K562 (cell line): Measurements from ENCODE around the gene PEX11B. TPM values are rescaled to one million over a fixed set of nuclear protein-coding genes. Genes with fewer than 3 reads are reported as not detected.

Experiments
- CBX3 ChIP-seq, 2 experiments: IDR thresholded peaks; 1 replicate in 1 of 2; 2 replicates in 1 of 2; pipeline ENCODE4 v1.6.1; 2012; ENCODE audit warnings: inconsistent platforms in 2 of 2, low read length in 2 of 2, borderline replicate concordance in 1 of 2, control low read depth in 1 of 2
- CREB5 ChIP-seq: fragments of 250-450 bp; sonication (Bioruptor Pico); IDR thresholded peaks from 2 replicates; pipeline ENCODE4 v1.5.0; 2020; ENCODE audit warnings: mild to moderate bottlenecking
- CTCFL ChIP-seq: IDR thresholded peaks from 2 replicates; pipeline ENCODE4 v1.6.1; 2011; ENCODE audit warnings: borderline replicate concordance, low read depth, mild to moderate bottlenecking, moderate library complexity, low read length; ENCODE audit not compliant: insufficient read depth, poor library complexity, severe bottlenecking
- ETV1 ChIP-seq: fragments of 450-650 bp; conservative IDR thresholded peaks from 2 replicates; pipeline ENCODE4 v1.6.1; 2016; ENCODE audit warnings: missing genetic modification characterization, control low read depth, low read depth, missing compliant biosample characterization
- FOXK2 ChIP-seq, 2 experiments: fragments of 450-650 bp; IDR thresholded peaks in 1 of 2; conservative IDR thresholded peaks in 1 of 2; 2 replicates each; pipeline ENCODE4 v1.6.1; 2016; ENCODE audit warnings: low read depth in 2 of 2, mild to moderate bottlenecking in 1 of 2
- KLF13 ChIP-seq: fragments of 450-650 bp; IDR thresholded peaks from 2 replicates; pipeline ENCODE4 v1.6.1; 2016; ENCODE audit warnings: missing genetic modification characterization, low read depth, mild to moderate bottlenecking, missing compliant biosample characterization, moderate library complexity, borderline replicate concordance
- MBD2 ChIP-seq: sonication (generic); IDR thresholded peaks from 2 replicates; pipeline ENCODE4 v1.6.1; 2016; ENCODE audit warnings: low read depth, borderline replicate concordance
- POLR2AphosphoS2 ChIP-seq: IDR thresholded peaks from 2 replicates; pipeline ENCODE4 v1.6.1; 2012; ENCODE audit warnings: low read length, improper control_type of control experiment
- POLR2AphosphoS5 ChIP-seq: IDR thresholded peaks from 2 replicates; pipeline ENCODE4 v1.6.1; 2011; ENCODE audit warnings: mild to moderate bottlenecking, low read depth, low read length, moderate library complexity; ENCODE audit not compliant: control insufficient read depth, insufficient read depth
- SPI1 ChIP-seq: IDR thresholded peaks from 2 replicates; pipeline ENCODE4 v1.6.1; 2011; ENCODE audit warnings: low read depth, low read length, control low read depth, borderline replicate concordance
- TAF1 ChIP-seq: IDR thresholded peaks from 2 replicates; pipeline ENCODE4 v1.6.1; 2011; ENCODE audit warnings: mild to moderate bottlenecking, low read length, moderate library complexity; ENCODE audit not compliant: insufficient read depth, control insufficient read depth, severe bottlenecking; ENCODE audit errors: extremely low read depth
- TEAD2 ChIP-seq: fragments of 450-650 bp; IDR thresholded peaks from 2 replicates; pipeline ENCODE4 v1.6.1; 2016; ENCODE audit warnings: missing genetic modification characterization, control low read depth, missing compliant biosample characterization
- USF1 ChIP-seq: sonication (generic); formaldehyde crosslinking; IDR thresholded peaks from 2 replicates; pipeline ENCODE4 v1.9.0; 2022; ENCODE audit warnings: mild to moderate bottlenecking, missing genetic modification reagents
- ZFX ChIP-seq: sonication (generic); formaldehyde crosslinking; IDR thresholded peaks from 2 replicates; pipeline ENCODE4 v1.8.0; 2022; ENCODE audit warnings: mild to moderate bottlenecking, missing genetic modification reagents, moderate library complexity
- ZNF639 ChIP-seq, 2 experiments: fragments of 200-800 bp in 1 of 2; sonication (Bioruptor generic) in 1 of 2; sonication (generic) in 1 of 2; formaldehyde crosslinking in 1 of 2; IDR thresholded peaks in 1 of 2; conservative IDR thresholded peaks in 1 of 2; 2 replicates each; pipeline versions ENCODE4 v1.5.0 to v1.6.1; 2016 to 2020; ENCODE audit warnings: missing compliant biosample characterization in 1 of 2, missing genetic modification characterization in 1 of 2, missing genetic modification reagents in 1 of 2
- ZNF740 ChIP-seq, 3 experiments: fragments of 200-800 bp in 1 of 3; sonication (Bioruptor generic) in 1 of 3; sonication (generic) in 1 of 3; formaldehyde crosslinking in 1 of 3; IDR thresholded peaks; 2 replicates each; pipeline versions ENCODE4 v1.6.1 to v1.8.0; 2016 to 2022; ENCODE audit warnings: mild to moderate bottlenecking in 2 of 3, missing compliant biosample characterization in 2 of 3, missing genetic modification characterization in 2 of 3, missing genetic modification reagents in 1 of 3
- ZNF780A ChIP-seq: fragments of 250-450 bp; sonication (Bioruptor Pico); IDR thresholded peaks from 2 replicates; pipeline ENCODE4 v1.5.0; 2021; ENCODE audit warnings: mild to moderate bottlenecking
- ZNF79 ChIP-seq: fragments of 250-450 bp; sonication (Bioruptor Pico); IDR thresholded peaks from 2 replicates; pipeline ENCODE4 v1.4.0; 2020; ENCODE audit warnings: low read depth, mild to moderate bottlenecking, moderate library complexity
- polyA plus RNA-seq, 8 experiments: library from polyadenylated mRNA; depleted of rRNA in 4 of 8; stranded (reverse) in 5 of 8; unstranded in 3 of 8; fragments of >200 nt; fragmentation: Nextera tagmentation in 2 of 8; fragmentation: Illumina TruSeq in 1 of 8; extraction: Ambion mirVana in 2 of 8; extraction: Trizol in 1 of 8; gene quantifications; 2 replicates each; pipeline versions ENCODE4 v1.2.1 to v1.2.3, GENCODE V29; 2011 to 2014; ENCODE audit warnings: inconsistent platforms in 1 of 8, missing spikeins in 1 of 8
- total RNA-seq, 7 experiments: library from RNA; depleted of rRNA in 6 of 7; stranded (reverse); fragments of >200 nt in 6 of 7; fragmentation: Illumina TruSeq in 2 of 7; extraction: Trizol in 2 of 7; gene quantifications; 2 replicates each; pipeline versions ENCODE4 v1.2.1 to v1.2.3, GENCODE V29; 2011 to 2021; ENCODE audit warnings: low replicate concordance in 1 of 7

PEX11B gene
- total and polyA plus RNA-seq, 9 of the 15 experiments (the other 6 are each of a cell fraction or from before 2014, with no cell fraction given): 13.2 to 60.0 (median 21.7) TPM

GRCh38 chr1:145964328-145965118, 46.0 kb upstream of the PEX11B start, which contains the start of the genes ANKRD34A and POLR3GL (continued):
- no peak for TF ChIP-seq CTCFL
- TF ChIP-seq CREB5 (CRISPR knock-in tag): no peak
- peak; percentile 29; the same call in 1 of the 2 replicates for TF ChIP-seq USF1 (CRISPR knock-in tag)
- peak; percentile 83; the same call in 1 of the 2 replicates for TF ChIP-seq KLF13 (tag)
- peak in 1 of 2 experiments; percentile 38; a peak in 1 of 3 replicates for TF ChIP-seq CBX3 (IDR thresholded peaks at IDR 0.05; ENCODE audit: borderline replicate concordance in 1 of 2, low read length in 2 of 2)
- TF ChIP-seq ZNF780A (CRISPR knock-in tag): no peak
- peak; percentile 68; the same call in 1 of the 2 replicates for TF ChIP-seq POLR2AphosphoS2
- peak; percentile 63; the same call in 1 of the 2 replicates for TF ChIP-seq MBD2
- peak; percentile 89 for TF ChIP-seq SPI1
- TF ChIP-seq ZNF639 (CRISPR knock-in tag; conservative IDR thresholded peaks at IDR 0.05 in 1 of 2, IDR thresholded peaks at IDR 0.05 in 1 of 2): no peak
- no peak for TF ChIP-seq TEAD2 (tag)
- peak; percentile 83 for TF ChIP-seq ZFX (CRISPR knock-in tag)
- TF ChIP-seq POLR2AphosphoS5: peak; percentile 83
- TF ChIP-seq ZNF79 (CRISPR knock-in tag): no peak
- TF ChIP-seq FOXK2 (conservative IDR thresholded peaks at IDR 0.05 in 1 of 2, IDR thresholded peaks at IDR 0.05 in 1 of 2; ENCODE audit: low read depth in 2 of 2): no peak
- peak; percentile 91 for TF ChIP-seq ETV1 (tag)
- peak; percentile 42; the same call in 1 of the 2 replicates for TF ChIP-seq ZNF740 (CRISPR knock-in tag; IDR thresholded peaks at IDR 0.05)
- no peak for TF ChIP-seq ZNF740 (tag; IDR thresholded peaks at IDR 0.05)
- peak; percentile 92 for TF ChIP-seq TAF1
